GM19025 (cell line): ENCODE data around the gene EFNB2.

Experiments used
- ATAC-seq: cut with Tn5 transposase; IDR thresholded peaks from one replicate; pipeline ENCODE4 v1.9.1; 2021; ENCODE audit warnings: mild to moderate bottlenecking, low read depth, moderate library complexity; ENCODE audit not compliant: unreplicated experiment

Gene EFNB2, protein sequence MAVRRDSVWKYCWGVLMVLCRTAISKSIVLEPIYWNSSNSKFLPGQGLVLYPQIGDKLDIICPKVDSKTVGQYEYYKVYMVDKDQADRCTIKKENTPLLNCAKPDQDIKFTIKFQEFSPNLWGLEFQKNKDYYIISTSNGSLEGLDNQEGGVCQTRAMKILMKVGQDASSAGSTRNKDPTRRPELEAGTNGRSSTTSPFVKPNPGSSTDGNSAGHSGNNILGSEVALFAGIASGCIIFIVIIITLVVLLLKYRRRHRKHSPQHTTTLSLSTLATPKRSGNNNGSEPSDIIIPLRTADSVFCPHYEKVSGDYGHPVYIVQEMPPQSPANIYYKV

DNA sequence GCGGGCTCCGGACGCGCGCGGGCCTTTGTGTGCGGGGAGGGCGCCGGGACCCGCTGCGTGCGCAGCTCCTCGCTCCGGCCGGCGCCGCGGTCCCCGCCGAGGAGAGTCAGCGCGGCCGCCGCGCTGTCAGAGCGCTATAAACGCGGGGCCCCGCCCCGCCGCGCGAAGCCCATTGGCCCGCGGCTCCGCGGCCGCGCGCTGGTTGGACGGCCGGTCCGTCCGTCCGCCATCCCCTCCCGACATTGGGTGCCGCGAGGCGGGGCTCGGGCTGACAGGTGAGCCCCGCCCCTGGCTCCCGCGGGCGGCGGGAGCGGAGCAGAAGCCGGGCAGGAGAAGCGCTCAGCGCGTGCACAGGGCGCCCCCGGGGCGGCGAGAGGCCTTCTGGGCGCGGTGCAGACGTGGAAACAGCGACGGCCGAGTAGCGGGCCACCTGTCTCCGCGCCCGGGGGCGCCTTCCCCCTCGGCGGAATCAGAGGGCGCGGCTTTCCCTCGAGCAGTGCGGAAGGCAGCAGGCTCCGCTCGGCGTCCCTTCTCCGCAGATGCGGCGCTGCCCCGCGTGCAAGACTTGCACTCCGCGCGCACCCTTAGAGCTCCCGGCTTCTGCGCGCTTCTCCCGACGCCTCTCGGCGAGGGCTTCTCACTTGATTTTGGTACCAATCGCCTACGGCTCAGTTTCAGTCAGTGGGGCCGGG is at the start of gene EFNB2:
EFNB2 (minus strand) TSS at position 111 of the 692 bp plus-strand sequence. CDS start 698 bp downstream, outside the sequence.
- ATAC-seq = peak; percentile 92

DNA sequence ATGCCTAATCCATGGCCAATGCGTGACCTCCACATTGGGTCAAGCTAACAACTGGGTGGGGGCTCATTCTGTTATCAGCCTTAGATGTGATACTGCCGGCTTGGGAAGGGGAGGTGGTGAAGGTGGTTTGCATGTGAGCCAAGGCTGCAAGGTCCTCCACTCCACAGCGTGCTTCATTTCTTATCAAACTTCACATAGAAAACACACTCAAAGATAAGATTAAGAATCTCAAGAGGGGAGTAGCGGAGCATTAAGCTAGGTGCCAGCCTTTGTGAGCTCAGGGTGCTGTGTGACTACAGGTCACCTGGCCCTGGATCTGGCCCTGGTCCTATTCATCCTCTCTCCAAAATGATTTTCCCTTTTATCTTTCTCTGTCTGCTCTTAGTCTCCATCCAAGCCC is 45.8 kb upstream of the EFNB2 start:
- ATAC-seq = no peak

DNA sequence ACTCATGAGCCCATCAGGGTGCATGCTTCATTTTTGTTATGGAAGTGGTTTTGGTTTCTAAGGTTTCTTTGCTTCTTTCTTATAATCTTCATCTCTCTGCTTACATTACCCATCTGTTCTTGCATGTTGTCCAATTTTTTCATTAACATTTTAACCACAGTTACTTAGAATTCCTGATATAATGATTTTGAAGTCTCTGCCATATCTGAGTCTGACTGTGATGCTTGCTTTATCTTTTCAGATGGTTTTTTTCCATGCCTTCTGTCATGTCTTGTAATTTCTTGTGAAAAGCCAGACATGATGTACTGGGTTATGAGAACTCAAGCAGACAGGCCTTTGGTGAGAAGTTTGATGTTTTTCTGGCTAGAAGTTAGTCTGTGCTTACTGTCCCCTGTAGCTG is 40.4 kb upstream of the EFNB2 start:
- no peak for ATAC-seq

DNA sequence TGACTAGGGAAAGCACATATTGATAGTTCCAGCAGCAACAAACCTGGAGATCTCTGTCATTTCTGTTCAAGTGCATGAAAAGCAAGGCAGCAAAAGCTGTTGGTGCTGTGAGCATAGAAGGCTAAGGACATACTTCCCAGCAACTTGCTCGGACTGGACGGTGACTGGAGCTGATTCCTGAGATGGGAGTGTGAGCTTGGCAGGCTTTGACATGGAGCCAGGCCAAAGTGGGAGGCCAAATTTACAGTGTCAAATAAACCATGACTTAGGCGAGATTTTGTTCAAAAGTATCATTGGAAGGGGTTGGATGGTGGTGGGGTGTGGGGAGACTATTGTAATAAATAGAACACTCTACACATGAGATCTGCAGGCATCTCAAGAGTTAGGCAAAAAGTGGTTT is 38.4 kb upstream of the EFNB2 start:
- ATAC-seq = no peak

DNA sequence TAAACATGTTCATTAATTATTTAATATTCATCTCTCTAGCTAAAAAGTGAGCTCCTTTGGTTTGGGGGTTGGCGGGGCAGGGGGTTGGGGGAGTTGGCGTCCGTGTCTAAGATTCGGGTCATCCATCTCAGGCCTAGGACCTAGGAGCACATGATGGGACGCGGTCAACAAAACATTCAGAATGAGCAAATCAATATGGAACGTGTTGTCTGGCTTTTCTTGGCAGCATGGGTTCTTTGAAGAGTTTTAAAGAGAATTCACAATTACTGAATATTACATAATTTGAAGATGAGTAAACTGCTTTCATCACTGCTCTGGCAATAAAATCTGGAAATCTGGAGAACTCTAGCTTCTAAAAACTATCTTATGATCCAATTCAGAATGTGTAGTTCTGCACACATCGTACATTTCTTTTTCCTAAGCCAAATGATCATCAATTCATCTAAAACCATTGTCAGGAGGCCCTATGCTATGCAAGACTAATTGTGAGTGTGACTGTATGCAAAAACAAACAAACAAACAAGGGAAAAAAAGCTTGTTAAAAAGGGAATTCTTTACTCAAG is 37.9 kb upstream of the EFNB2 start:
- no peak for ATAC-seq

DNA sequence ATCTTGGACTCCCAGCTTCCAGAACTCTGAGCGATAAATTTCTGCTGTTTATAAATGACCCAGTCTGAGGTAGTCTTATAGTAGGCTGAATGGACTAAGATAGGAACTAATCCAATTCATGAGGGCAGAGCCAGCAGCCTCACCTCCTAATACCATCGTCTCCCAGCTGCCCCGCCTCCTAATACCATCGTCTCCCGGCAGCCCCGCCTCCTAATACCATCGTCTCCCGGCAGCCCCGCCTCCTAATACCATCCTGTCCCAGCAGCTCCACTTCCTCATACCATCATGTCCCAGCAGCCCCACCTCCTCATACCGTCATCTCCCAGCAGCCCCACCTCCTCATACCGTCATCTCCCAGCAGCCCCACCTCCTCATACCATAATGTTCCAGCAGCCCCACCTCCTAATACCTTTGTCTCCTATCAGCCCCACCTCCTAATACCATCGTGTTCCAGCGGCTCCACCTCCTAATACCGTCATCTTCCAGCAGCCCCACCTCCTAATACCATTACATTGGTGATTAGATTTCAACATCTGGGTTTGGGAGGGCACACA is 34.9 kb upstream of the EFNB2 start:
- ATAC-seq = no peak

DNA sequence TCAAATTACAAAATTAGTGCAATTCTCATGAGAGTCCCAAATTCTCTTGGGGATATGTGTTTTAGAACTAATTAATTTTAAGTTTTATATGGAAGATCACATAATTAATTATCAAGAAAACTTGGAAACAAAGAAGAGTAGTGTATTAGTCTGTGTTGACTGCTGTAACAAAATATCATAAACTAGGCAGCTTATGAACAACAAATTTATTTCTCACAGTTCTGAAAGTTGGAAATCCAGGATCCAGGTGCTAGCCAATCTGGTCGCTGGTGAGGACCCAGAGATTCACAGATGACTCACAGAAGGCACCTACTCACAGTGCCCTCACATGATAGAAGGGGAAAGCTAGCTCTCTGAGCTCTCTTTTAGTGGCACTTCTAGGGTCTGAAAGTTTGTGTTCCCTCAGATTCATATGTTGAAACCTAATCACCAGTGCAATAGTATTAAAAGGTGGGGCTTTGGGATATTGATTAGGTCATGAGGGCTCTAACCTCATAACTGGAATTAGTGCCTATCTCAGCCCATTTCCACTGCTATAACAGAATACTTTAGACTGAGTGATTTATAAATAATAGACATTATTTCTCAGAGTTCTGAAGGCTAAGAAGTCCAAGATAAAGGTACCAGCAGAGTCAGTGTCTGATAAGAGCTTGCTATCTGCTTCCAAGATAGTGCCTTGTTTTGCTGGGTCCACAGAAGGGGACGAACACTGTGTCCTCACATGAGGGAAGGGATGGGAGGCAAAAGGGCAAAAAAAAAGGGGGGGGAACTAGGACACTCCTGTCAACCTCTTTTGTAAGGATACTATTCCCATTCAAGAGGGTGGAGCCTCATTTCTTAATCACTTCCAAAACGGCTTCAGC is 34.0 kb upstream of the EFNB2 start:
- no peak for ATAC-seq

DNA sequence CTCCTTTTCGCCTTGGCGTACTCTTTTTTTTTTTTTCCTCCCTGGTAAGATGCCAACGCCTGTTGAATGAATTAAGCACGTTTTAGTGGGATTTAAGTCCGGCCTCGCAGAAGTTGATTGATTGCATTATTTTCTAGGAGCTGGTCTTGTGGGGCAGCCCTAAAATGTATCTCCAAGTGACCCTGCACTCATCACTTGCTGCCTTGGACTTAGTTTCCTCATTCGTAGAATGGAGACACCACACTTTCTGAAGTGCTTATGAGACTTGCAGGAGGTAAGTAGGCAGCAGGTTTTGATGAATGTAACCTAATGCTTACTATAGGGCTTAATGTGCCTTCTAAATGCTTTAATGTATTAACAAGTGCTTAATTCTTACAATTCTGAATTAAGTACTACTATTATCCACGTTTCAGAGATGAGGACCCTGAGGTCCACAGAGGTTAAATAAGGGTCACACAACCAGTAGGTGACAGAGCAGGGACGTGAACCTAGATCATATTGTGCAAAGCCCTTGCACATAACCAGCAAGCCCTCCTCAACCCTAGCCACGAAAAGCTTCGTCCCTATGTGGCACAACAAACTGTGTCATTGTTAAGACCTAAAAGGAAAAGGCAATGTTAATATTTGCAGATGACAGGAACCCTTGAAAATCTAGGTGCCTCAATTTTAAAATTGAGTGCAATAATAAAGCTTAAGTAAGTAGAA is 33.0 kb upstream of the EFNB2 start:
- peak; percentile 22 for ATAC-seq

DNA sequence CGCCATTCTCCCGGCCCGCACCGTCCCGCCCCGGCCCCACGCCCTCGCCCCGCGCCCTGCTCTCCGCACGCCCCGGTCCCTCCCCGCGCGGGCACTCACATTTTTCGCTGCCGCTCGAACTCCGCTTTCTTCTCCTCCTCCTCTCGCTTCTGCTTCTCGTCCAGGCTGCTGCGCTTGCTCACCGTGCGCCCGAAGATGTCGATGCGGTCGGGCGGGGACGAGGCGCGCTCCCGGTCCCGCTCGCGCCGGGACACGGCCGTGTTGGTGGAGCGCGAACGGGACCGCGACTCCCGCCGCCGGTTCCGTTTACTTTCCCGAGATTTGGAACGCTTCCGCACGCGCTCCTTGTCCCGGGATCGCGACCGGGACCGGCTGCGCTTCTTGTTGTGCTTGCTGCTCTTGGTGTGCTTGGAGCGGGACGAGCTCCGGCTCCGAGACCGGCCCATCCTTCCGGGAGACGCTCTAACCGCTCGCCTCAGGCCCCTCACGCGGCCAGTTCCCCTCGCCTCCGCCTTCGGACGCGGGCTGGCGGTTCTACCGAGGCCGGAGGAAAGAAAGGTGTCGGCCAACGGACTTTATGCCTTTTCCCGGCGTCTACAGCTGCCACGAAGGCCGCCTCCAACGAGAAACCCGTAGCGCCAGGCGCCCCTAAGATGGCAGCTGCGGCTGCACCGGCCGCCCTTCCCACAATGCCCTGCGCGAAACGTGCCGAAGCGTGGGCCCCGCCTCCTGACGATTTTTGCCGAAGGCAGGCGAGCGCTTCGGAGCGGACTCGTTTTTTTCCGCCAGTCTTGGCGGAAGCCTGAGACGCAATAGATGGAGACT is 32.2 kb upstream of the EFNB2 start, which contains the start of gene ARGLU1:
ARGLU1 (minus strand) TSS at position 664 of the 825 bp plus-strand sequence; CDS start at position 446, 218 bp downstream.
- ATAC-seq = peak; percentile 75

DNA sequence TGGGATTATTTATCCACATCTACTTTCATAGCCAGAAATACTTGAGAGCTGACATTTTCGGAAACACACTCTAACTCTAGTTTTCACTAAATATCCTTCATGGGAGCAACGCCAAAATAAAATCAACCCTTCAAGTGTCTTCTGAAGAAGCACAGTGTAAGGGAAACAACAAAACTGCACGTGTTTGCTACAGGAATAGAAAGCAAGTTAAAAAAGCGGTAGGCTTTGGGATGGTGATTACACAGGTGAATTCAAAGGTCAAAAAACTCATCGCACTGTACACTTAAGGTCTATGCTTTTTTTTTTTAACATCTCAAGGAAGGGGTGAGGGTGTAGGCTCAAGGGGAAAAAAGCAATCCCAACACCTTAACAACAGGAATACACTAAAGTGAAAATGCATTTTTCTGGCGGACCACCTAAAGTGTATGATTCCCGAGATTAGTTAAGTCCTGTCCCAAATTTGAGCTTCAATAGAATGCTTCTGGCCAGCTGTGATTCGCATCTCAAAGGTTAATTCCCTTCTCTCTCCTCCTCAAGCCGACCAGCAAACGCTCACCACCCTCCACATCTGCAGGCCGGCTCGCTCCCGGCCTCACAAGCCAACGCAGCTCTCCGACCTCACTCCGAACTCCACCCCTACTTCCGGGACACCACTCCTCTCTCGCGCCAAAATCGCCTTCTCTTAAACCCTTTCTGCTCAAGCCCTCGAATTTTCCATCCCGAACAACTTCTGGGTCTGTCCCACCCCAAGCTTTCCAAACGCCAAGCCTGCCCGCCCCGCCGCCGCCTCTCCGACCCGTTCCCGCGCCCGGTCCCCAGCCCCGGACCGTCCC is 31.4 kb upstream of the EFNB2 start:
- ATAC-seq = peak; percentile 24

DNA sequence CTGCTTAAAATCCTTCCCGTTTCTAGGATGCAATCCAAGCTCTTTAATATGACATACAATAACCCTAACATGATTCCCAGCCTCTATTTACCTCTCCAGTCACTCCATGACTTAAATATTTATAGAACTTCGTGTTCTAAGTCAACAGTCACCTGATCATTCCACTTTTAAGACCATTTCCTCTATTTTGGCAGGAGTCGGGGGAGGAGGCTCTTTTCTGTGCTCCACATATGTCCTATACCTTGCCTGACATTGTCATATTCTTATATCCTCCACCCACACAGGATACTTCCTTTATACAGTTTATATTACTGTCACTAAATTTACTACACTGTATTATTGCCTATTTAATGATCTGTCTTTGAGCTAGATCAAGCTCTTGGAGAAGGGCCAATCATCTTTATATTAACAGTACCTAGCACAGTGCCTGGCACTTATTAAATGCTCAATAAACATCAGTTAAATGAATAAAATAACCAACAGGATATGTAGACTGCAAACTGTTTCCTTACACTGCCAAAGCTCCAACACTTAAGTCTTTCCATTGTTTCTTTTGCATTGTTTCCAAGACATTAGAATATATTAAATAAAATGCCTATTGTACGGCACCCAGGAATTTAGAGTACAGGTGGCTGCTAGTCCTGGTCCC is 29.8 kb upstream of the EFNB2 start:
- ATAC-seq = no peak

DNA sequence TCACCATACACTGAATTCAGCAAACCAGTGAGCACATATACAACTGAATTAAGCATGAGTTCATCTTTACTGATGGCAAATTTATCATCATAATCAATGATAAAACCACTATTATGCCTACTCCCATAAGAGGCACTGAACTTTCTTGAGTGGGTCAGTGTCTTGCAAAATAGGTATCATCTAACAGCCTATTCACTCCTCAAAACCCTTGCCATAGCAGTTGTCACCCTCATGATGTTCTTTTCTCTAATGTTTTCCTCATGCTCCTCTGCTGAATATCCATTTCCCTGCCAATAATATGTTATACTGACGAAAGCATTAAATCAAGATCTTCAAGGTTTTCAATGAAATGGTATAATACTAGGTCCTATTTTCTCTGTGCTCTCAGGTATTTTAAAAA is 26.8 kb upstream of the EFNB2 start:
- ATAC-seq = no peak

DNA sequence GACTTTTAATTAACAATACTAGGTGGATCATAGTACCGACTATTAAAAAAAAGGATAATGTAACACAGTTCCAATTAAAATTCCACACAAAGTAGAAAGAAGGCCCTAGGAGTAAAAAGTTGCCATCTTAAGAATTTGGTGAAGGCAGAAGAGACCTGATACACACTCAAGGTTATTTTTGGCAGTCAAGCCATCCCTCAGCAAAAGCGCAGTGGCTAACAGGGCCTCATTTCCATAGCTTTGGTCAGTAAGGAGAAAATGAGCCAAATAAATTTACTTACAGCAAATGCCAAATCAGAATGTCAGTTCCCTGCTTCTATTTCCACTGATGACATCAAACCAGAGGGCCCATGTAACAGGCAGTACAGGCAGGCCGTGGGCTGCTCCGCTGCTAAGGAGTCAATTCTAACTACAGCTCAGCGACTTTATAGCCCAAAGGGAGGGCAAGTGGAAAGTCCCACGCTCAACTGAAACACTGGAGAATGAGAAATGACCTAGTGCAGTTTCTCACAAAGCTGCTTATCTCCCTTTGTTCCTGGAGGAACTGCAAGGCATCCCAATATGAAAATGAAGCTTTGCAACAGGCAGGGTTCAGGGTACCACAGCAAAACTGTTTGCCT is 26.2 kb upstream of the EFNB2 start:
- peak; percentile 80 for ATAC-seq

DNA sequence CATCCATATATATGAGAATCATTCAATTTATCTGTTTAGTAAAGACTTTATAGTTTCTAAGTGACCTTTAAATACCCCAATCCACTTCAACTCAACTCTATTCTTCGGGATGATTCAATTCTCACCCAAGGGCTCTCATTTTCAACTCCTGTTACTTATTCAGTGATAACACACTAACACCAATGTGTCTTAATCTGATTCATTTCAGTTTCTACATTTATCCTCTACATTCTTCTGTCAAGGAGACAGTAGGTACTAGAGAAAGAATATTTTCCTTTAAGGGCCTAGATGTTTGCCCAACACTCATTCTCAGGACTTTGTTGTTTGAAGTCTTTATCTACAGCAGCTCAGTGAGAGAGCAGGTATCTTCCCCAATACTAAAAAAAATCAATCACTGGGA is 25.4 kb upstream of the EFNB2 start:
- peak; percentile 31 for ATAC-seq

DNA sequence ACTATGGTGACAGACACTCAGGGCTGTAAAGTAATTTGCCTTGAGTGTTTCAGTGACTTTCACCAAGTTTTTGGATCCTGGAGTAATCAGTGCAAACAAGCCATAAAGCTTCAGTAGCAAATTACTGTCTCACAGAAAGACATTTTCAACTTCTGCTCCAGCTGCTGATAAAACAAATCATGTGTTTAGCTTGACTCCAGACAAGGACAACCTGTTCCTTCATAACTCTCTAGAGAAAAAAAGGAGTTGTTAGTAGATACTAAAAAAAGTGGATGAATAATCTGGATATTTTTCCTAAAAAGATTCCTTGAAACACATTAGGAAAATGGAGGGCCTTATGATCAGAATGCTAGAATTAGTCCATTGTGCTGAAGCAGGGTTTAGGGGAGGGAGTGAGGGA is 23.1 kb upstream of the EFNB2 start:
- ATAC-seq = no peak

DNA sequence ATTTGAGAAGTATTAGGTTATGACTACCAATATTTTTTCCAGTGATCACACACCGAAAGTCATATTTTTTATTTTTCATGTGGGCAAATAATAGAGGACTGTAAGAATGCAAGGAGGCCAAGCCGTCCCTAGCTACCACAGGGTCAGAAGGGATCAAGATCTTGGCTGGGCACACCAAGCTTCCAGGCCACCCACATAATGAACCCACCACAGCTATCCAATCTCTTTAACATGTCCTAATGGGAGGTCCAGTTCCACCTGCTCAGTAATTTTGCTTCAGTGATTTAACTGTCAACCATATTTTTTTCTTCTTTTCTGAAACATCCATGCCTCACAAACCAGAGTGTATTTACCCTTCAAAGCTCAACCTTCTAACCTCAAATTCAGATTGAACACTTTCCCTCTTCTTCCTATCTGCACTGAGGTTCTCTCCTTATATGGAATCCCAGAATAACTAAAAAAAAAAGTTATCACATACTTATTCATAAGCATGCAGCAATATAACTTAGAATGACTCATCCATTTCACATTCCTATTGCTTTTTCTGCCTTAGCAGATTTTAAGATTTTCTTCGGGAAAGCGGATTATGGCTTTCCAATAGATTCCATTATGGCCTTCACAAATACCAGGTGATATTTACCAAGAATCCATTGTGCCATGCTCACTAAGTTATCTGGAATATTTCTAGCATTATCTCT is 20.3 kb upstream of the EFNB2 start:
- no peak for ATAC-seq

DNA sequence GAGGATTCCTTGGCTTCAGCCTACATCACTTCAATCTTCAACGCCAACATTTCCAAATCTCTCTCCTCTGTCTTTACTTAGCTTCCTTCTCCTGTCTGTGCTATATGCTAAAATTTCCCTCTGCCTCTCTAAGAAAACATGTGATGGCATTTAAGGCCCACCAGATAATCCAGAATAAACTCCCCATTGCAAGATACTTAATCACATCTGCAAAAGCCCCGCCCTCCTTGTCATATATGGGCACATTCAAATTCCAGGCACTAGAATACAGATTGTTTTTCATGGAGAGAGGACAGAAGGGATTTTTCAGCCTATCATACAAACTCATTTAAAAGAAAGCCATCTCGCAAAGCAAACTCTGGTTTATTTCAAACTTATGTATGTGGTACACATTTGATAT is 16.3 kb upstream of the EFNB2 start:
- ATAC-seq = no peak
